HG03103 (cell line): Measurements from ENCODE around the gene GNAT2.

Experiments used
- ATAC-seq: cut with Tn5 transposase; IDR thresholded peaks from one replicate; pipeline ENCODE4 v1.9.1; 2021; ENCODE audit warnings: low read depth; ENCODE audit not compliant: unreplicated experiment

GNAT2 gene

GRCh38 chr1:109567877-109568672 is 51.3 kb downstream of the GNAT2 start:
- ATAC-seq, result no peak

- no peak for ATAC-seq
These were observed 52.4 kb downstream of the GNAT2 start for GRCh38 chr1:109566982-109567381.

GRCh38 chr1:109565241-109565640 is 54.2 kb downstream of the GNAT2 start:
- ATAC-seq, result no peak

GRCh38 chr1:109564194-109564878 is 55.1 kb downstream of the GNAT2 start:
- no peak for ATAC-seq

- ATAC-seq, result no peak
These were observed 59.4 kb downstream of the GNAT2 start for GRCh38 chr1:109559995-109560394.

GRCh38 chr1:109557520-109557919 is 61.9 kb downstream of the GNAT2 start:
- ATAC-seq, result no peak

GRCh38 chr1:109556563-109556962 is 62.9 kb downstream of the GNAT2 start:
- no peak for ATAC-seq
